Heart left ventricle (tissue), 16 donors: ENCODE measurements around the gene ROR1. TPM values are rescaled to one million over a fixed set of nuclear protein-coding genes. Genes with fewer than 3 reads are reported as not detected.

ENCODE experiments used
- ATAC-seq, 4 donors: fragments of 200-7000 bp; cut with Tn5 transposase; one replicate each; pipeline ENCODE4 v1.9.1; 2020 to 2022; ENCODE audit warnings: moderate library complexity in 4 of 4, mild to moderate bottlenecking in 3 of 4, moderate number of reproducible peaks in 1 of 4
- DNase-seq, 5 donors: peaks; one replicate each; pipeline ENCODE4 v3.0.0-alpha.2; 2020
- H3K27ac ChIP-seq, 12 donors: fragments of 200-600 bp; sonication (generic) in 4 of 12; one replicate each; pipeline versions ENCODE4 v1.5.0 to v1.8.0; 2016 to 2022; ENCODE audit warnings: mild to moderate bottlenecking in 2 of 12
- H3K27me3 ChIP-seq, 9 donors: fragments of 200-600 bp; sonication (generic) in 2 of 9; one replicate each; pipeline versions ENCODE4 v1.5.1 to v1.8.0; 2016 to 2022; ENCODE audit warnings: mild to moderate bottlenecking in 3 of 9
- H3K36me3 ChIP-seq, 9 donors: fragments of 200-600 bp; sonication (generic) in 2 of 9; one replicate each; pipeline versions ENCODE4 v1.5.0 to v1.8.0; 2018 to 2022; ENCODE audit warnings: mild to moderate bottlenecking in 2 of 9
- H3K4me1 ChIP-seq, 12 donors: fragments of 200-600 bp; sonication (generic) in 4 of 12; one replicate each; pipeline versions ENCODE4 v1.5.0 to v1.8.0; 2016 to 2022; ENCODE audit warnings: mild to moderate bottlenecking in 3 of 12
- H3K4me3 ChIP-seq, 12 donors: fragments of 200-600 bp; sonication (generic) in 4 of 12; one replicate each; pipeline versions ENCODE4 v1.5.0 to v1.8.0; 2017 to 2022; ENCODE audit warnings: mild to moderate bottlenecking in 9 of 12, moderate library complexity in 4 of 12
- H3K9me3 ChIP-seq, 12 donors: fragments of 200-600 bp; sonication (generic) in 4 of 12; one replicate each; pipeline versions ENCODE4 v1.5.0 to v1.8.0; 2016 to 2022; ENCODE audit warnings: mild to moderate bottlenecking in 1 of 12
- CTCF ChIP-seq, 12 donors: fragments of 200-600 bp; sonication (generic) in 4 of 12; IDR thresholded peaks; one replicate each; pipeline versions ENCODE4 v1.5.0 to v1.8.0; 2018 to 2022; ENCODE audit warnings: antibody characterized with exemption in 12 of 12, mild to moderate bottlenecking in 5 of 12
- POLR2A ChIP-seq, 2 donors: fragments of 450-650 bp; IDR thresholded peaks; one replicate each; pipeline ENCODE4 v1.6.1; 2017; ENCODE audit warnings: antibody characterized with exemption in 2 of 2, mild to moderate bottlenecking in 2 of 2, moderate library complexity in 2 of 2
- WGBS, 4 donors: extraction: QIAGEN DNeasy Blood & Tissue Kit in 2 of 4; methylation state at CpG; one replicate each; pipeline versions ENCODE4 v1.1.5 to v1.1.7; 2013 to 2018; 5-methylcytosine and 5-hydroxymethylcytosine counted together
- intact Hi-C, 10 donors: fragments of 100-400 bp; cut with DNase I; formaldehyde crosslinking; loops; one replicate each; pipeline versions ENCODE4 v1.11.1 to v1.14.2; 2022
- polyA plus RNA-seq, 2 donors: library from polyadenylated mRNA; stranded (reverse); fragments of 200-250 nt; gene quantifications; one replicate each; pipeline ENCODE4 v1.2.3, GENCODE V29; 2013
- total RNA-seq, 9 donors: library from RNA; depleted of rRNA in 2 of 9; stranded (reverse); fragments of >200 nt in 2 of 9; fragmentation: NEBNext Ultra II Directional in 3 of 9; extraction: Animal tissue kit (Norgen Biotek cat#: 25700) in 3 of 9; gene quantifications; one replicate each; pipeline versions ENCODE4 v1.1.0 to v1.2.4, GENCODE V29; 2016 to 2023
- donor health status: ischemic (EF 13 %, LVEDD 7.1; RV severe dilation, severe dysfunction).
- donor health status: healthy with polysubstance abuse.
- donor health status: DM: no; HTN: yes; CAD: no.
- donor health status: DM: no; HTN: no; CAD: no.
- donor health status: ischemic (EF 25% LVEDD 6.9; RV normal size, moderate dysfunction).
- donor health status: ischemic (EF 25% LVEDD 5.7; RV mildly dilated, moderate dysfunction).
- donor health status: healthy.
- donor health status: DM: yes; HTN: yes; CAD: no.
- donor health status: ischemic (EF 35%, LVEDD 5.7; RV mildly dilated, moderate dysfunction).
- donor health status: nonischemic (EF 11% LVEDD 7.7; RV severe dilation, severe dysfunction).
- donor health status: DM: yes; HTN: yes; CAD: no.
- donor health status: PGD.
- donor health status: ischemic (EF 29% LVEDD 5.4; RV normal size, mild dysfunction).
- donor health status: nonischemic (EF 23%, LVEDD 6.1; RV moderate dilation, normal function).

Gene ROR1
- total and polyA plus RNA-seq, 11 donors, result 4.1 to 35.3 (median 19.3) TPM

- H3K36me3 ChIP-seq, result no peaks in the 10 kb centered on the region
- H3K4me3 ChIP-seq, result no peak overlapping the region
- DNase-seq (peak in 2 of 5 donors; percentile 46), ATAC-seq (peak; percentile 62 to 81 (median 64))
- TF ChIP-seq POLR2A (IDR thresholded peaks at IDR 0.05), result no peak
- TF ChIP-seq CTCF (IDR thresholded peaks at IDR 0.05), result no peak
- WGBS, 4 donors, result 46 to 58% (median 47%) methylated on average over 10 of the region's 10 CpGs
- H3K27me3 ChIP-seq, result no peaks in the 10 kb centered on the region
- peaks cover 0 to 64% (median 19%) of the 10 kb centered on the region in 12 donors for H3K4me1 ChIP-seq
- H3K27ac ChIP-seq, result peak overlapping the region in 9 of 12 donors; percentile 14 to 65 (median 53)
- no peaks in the 10 kb centered on the region for H3K9me3 ChIP-seq
- intact Hi-C loops, result loop anchor here in 5 of 10 donors (5.0 to 10.0 kb wide), 4 partner anchors 131 to 221 kb away; partner anchors contain the start of gene ROR1 (in 1 of the 5)
Measured at GRCh38 chr1:63913533-63913932, 139.7 kb downstream of the ROR1 start.

- intact Hi-C loops, result loop anchor here in 5 of 10 donors (5.0 to 10.0 kb wide), 4 partner anchors 132 to 221 kb away; partner anchors contain the start of gene ROR1 (in 1 of the 5)
- Histone ChIP-seq H3K36me3 (no peaks in the 10 kb centered on the region), H3K4me3 (no peak overlapping the region), H3K27me3 (no peaks in the 10 kb centered on the region), H3K4me1 (peaks cover 0 to 63% (median 17%) of the 10 kb centered on the region in 12 donors), H3K27ac (peak overlapping the region in 9 of 12 donors; percentile 14 to 65 (median 53)), H3K9me3 (no peaks in the 10 kb centered on the region)
- ATAC-seq, result peak in 2 of 4 donors; percentile 18 to 26
- WGBS, 4 donors, result 75 to 89% (median 84%) methylated on average over 5 of the region's 5 CpGs
- TF ChIP-seq POLR2A (IDR thresholded peaks at IDR 0.05) (no peak), CTCF (IDR thresholded peaks at IDR 0.05) (no peak)
- no peak for DNase-seq
Measured at GRCh38 chr1:63914241-63914640, 140.4 kb downstream of the ROR1 start.

- H3K27me3 ChIP-seq, result no peaks in the 10 kb centered on the region
- intact Hi-C loops, result loop anchor here in 6 of 10 donors (5.0 to 10.0 kb wide), 5 partner anchors 132 to 220 kb away; partner anchors contain the start of gene ROR1 (in 2 of the 6)
- H3K4me1 ChIP-seq, result peaks cover 0 to 63% (median 16%) of the 10 kb centered on the region in 12 donors
- H3K36me3 ChIP-seq, result no peaks in the 10 kb centered on the region
- H3K9me3 ChIP-seq, result no peaks in the 10 kb centered on the region
- DNase-seq, result no peak
- TF ChIP-seq CTCF (IDR thresholded peaks at IDR 0.05), result no peak
- no peak for TF ChIP-seq POLR2A (IDR thresholded peaks at IDR 0.05)
- H3K4me3 ChIP-seq, result no peak overlapping the region
- 94 to 100% (median 95%) methylated on average over 1 of the region's 1 CpG for WGBS, 4 donors
- H3K27ac ChIP-seq, result peak overlapping the region in 3 of 12 donors; percentile 53 to 61 (median 55)
- ATAC-seq, result no peak
Measured at GRCh38 chr1:63914706-63915105, 140.9 kb downstream of the ROR1 start.

- Histone ChIP-seq H3K27ac (peak overlapping the region in 1 of 12 donors; percentile 55), H3K9me3 (no peaks in the 10 kb centered on the region), H3K4me1 (peaks cover 0 to 63% (median 14%) of the 10 kb centered on the region in 12 donors), H3K36me3 (no peaks in the 10 kb centered on the region), H3K4me3 (no peak overlapping the region), H3K27me3 (no peaks in the 10 kb centered on the region)
- 79 to 89% (median 85%) methylated on average over 1 of the region's 1 CpG for WGBS, 4 donors
- ATAC-seq (no peak), DNase-seq (no peak)
- TF ChIP-seq POLR2A (IDR thresholded peaks at IDR 0.05), result no peak
- TF ChIP-seq CTCF (IDR thresholded peaks at IDR 0.05), result peak in 1 of 12 donors; percentile 6
- intact Hi-C loops, result loop anchor here in 5 of 10 donors (5.0 to 10.0 kb wide), 4 partner anchors 140 to 220 kb away; partner anchors contain the start of gene ROR1 (in 2 of the 5)
Measured at GRCh38 chr1:63915121-63915520, 141.3 kb downstream of the ROR1 start.
